Natural killer cell (primary cell): ENCODE measurements around the gene ETF1. TPM values are rescaled to one million over a fixed set of nuclear protein-coding genes. Genes with fewer than 3 reads are reported as not detected.

ENCODE experiments used
- ATAC-seq, 3 donors: fragments of 150-1000 bp in 2 of 3; fragments of 200-7000 bp in 1 of 3; cut with Tn5 transposase; 1 replicate in 1 of 3; 2 replicates in 2 of 3; pipeline ENCODE4 v1.10.0; 2021; ENCODE audit warnings: mild to moderate bottlenecking in 2 of 3, moderate library complexity in 2 of 3
- DNase-seq, 2 donors: peaks; one replicate each; pipeline versions ENCODE4 v3.0.0 to v3.0.0-alpha.2; 2013 to 2021; ENCODE audit warnings: mixed read lengths in 1 of 2
- H3K27ac ChIP-seq: one replicate; pipeline ENCODE4 v1.5.1; 2013; ENCODE audit warnings: mild to moderate bottlenecking, low read length
- H3K27me3 ChIP-seq: one replicate; pipeline ENCODE4 v1.6.1; 2013; ENCODE audit warnings: low read length; ENCODE audit not compliant: control insufficient read depth, insufficient read depth
- H3K36me3 ChIP-seq: one replicate; pipeline ENCODE4 v1.6.1; 2013; ENCODE audit warnings: low read length; ENCODE audit not compliant: control insufficient read depth, insufficient read depth
- H3K4me1 ChIP-seq: one replicate; pipeline ENCODE4 v1.6.1; 2013; ENCODE audit warnings: low read length; ENCODE audit not compliant: control insufficient read depth, insufficient read depth
- H3K4me3 ChIP-seq: one replicate; pipeline ENCODE4 v1.5.1; 2013; ENCODE audit warnings: low read length
- H3K9me3 ChIP-seq: one replicate; pipeline ENCODE4 v1.6.1; 2013; ENCODE audit warnings: low read length; ENCODE audit not compliant: control insufficient read depth, insufficient read depth
- H3K27ac Mint-ChIP-seq, 2 donors: one replicate each; pipeline ENCODE4 v1.8.0; 2022; ENCODE audit warnings: mild to moderate bottlenecking in 2 of 2, mixed read lengths in 2 of 2, moderate library complexity in 1 of 2
- H3K27me3 Mint-ChIP-seq, 2 donors: one replicate each; pipeline ENCODE4 v1.8.0; 2022; ENCODE audit warnings: low read depth in 2 of 2, mixed read lengths in 2 of 2
- H3K36me3 Mint-ChIP-seq: one replicate; pipeline ENCODE4 v1.8.0; 2022; ENCODE audit warnings: mixed read lengths
- H3K4me1 Mint-ChIP-seq, 2 donors: one replicate each; pipeline ENCODE4 v1.8.0; 2022; ENCODE audit warnings: mixed read lengths in 2 of 2
- H3K4me3 Mint-ChIP-seq: one replicate; pipeline ENCODE4 v1.8.0; 2022; ENCODE audit warnings: mild to moderate bottlenecking, moderate library complexity, mixed read lengths
- H3K9me3 Mint-ChIP-seq, 2 donors: one replicate each; pipeline ENCODE4 v1.8.0; 2022; ENCODE audit warnings: mixed read lengths in 2 of 2
- CTCF ChIP-seq: fragments of 200-600 bp; IDR thresholded peaks from one replicate; pipeline ENCODE4 v1.8.0; 2022; ENCODE audit warnings: antibody characterized with exemption
- WGBS: methylation state at CpG from one replicate; pipeline ENCODE4 v1.1.7; 2013; ENCODE audit warnings: missing lambda C conversion rate; ENCODE audit not compliant: insufficient coverage; 5-methylcytosine and 5-hydroxymethylcytosine counted together
- intact Hi-C: fragments of 100-400 bp; cut with micrococcal nuclease; formaldehyde crosslinking; loops from one replicate; pipeline ENCODE4 v1.14.2; 2022
- total RNA-seq, 4 donors: library from RNA; stranded (reverse); fragments of 120-200 nt in 1 of 4; gene quantifications; one replicate each; pipeline versions ENCODE4 v1.2.3 to v1.2.4, GENCODE V29; 2013 to 2022

The ETF1 gene
- total RNA-seq, 3 donors from 2014 or later (not counting 1 experiment from before 2014, with no cell fraction given): 135 to 189 (median 136) TPM

DNA sequence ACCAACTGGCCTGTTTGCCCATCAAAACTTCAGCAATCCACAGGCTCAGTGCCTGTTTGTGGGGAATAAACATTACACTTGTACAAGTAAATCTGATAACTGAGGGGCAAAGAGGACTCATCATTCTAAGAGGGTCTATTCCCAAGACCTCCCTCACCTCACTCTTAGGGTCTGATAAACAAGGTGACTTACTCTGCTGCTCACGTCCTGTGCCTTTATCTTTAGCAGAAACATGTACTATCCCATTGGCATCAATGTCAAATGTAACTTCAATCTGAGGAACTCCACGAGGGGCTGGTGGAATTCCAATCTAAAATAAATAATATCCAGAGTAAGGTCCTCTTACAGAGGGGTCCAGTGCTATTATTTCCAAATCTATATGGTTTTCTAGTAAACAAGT, 14.6 kb upstream of the ETF1 start:
- Histone ChIP-seq H3K4me1 (peaks cover 3% of the 10 kb centered on the region), H3K9me3 (no peaks in the 10 kb centered on the region), H3K27ac (no peak overlapping the region), H3K4me3 (no peak overlapping the region), H3K36me3 (peaks cover 77% of the 10 kb centered on the region), H3K27me3 (no peaks in the 10 kb centered on the region)
- ATAC-seq (no peak), DNase-seq (no peak)
- Mint-ChIP-seq H3K4me3 (no peak overlapping the region), H3K36me3 (peaks cover 52% of the 10 kb centered on the region), H3K27me3 (no peaks in the 10 kb centered on the region), H3K9me3 (no peaks in the 10 kb centered on the region), H3K4me1 (peaks cover 31 to 43% of the 10 kb centered on the region in 2 donors), H3K27ac (peak overlapping the region; percentile 45 to 61)
- intact Hi-C loops: no loop called here
- WGBS: 100% methylated on average over 2 of the region's 2 CpGs
- TF ChIP-seq CTCF: no peak

GRCh38 chr5:138554143-138554542, 11.1 kb upstream of the ETF1 start:
- Mint-ChIP-seq H3K27ac (peak overlapping the region; percentile 65 to 78), H3K27me3 (no peaks in the 10 kb centered on the region), H3K36me3 (peaks cover 31% of the 10 kb centered on the region), H3K9me3 (no peaks in the 10 kb centered on the region), H3K4me1 (peaks cover 30 to 39% of the 10 kb centered on the region in 2 donors), H3K4me3 (no peak overlapping the region)
- Histone ChIP-seq H3K27me3 (no peaks in the 10 kb centered on the region), H3K4me1 (peaks cover 11% of the 10 kb centered on the region), H3K27ac (no peak overlapping the region), H3K36me3 (peaks cover 51% of the 10 kb centered on the region), H3K9me3 (no peaks in the 10 kb centered on the region), H3K4me3 (no peak overlapping the region)
- intact Hi-C loops: no loop called here
- ATAC-seq (peak in 1 of 3 donors; percentile 6), DNase-seq (no peak)
- no peak for TF ChIP-seq CTCF
- WGBS: 89% methylated on average over 1 of the region's 1 CpG

GRCh38 chr5:138553437-138554095, 10.5 kb upstream of the ETF1 start:
- Histone ChIP-seq H3K36me3 (peaks cover 45% of the 10 kb centered on the region), H3K9me3 (no peaks in the 10 kb centered on the region), H3K4me1 (peaks cover 11% of the 10 kb centered on the region), H3K4me3 (no peak overlapping the region), H3K27me3 (no peaks in the 10 kb centered on the region), H3K27ac (no peak overlapping the region)
- WGBS: 100% methylated on average over 4 of the region's 5 CpGs
- no peak overlapping the region for H3K4me3 Mint-ChIP-seq
- H3K27me3 Mint-ChIP-seq: no peaks in the 10 kb centered on the region
- no peak for TF ChIP-seq CTCF
- peak in 1 of 3 donors; percentile 17 for ATAC-seq
- H3K27ac Mint-ChIP-seq: peak overlapping the region; percentile 65 to 78
- H3K4me1 Mint-ChIP-seq: peaks cover 30 to 36% of the 10 kb centered on the region in 2 donors
- no peaks in the 10 kb centered on the region for H3K9me3 Mint-ChIP-seq
- H3K36me3 Mint-ChIP-seq: peaks cover 25% of the 10 kb centered on the region
- no peak for DNase-seq
- intact Hi-C loops: no loop called here

GRCh38 chr5:138552657-138553056, 9.6 kb upstream of the ETF1 start:
- intact Hi-C loops: no loop called here
- H3K27ac ChIP-seq: peak overlapping the region; percentile 11

More at GRCh38 chr5:138552657-138553056, 9.6 kb upstream of the ETF1 start:
- peaks cover 11% of the 10 kb centered on the region for H3K4me1 ChIP-seq
- H3K9me3 Mint-ChIP-seq: no peaks in the 10 kb centered on the region
- DNase-seq (no peak), ATAC-seq (no peak)
- H3K36me3 Mint-ChIP-seq: peaks cover 23% of the 10 kb centered on the region
- H3K27me3 Mint-ChIP-seq: no peaks in the 10 kb centered on the region
- no peaks in the 10 kb centered on the region for H3K27me3 ChIP-seq
- no peak for TF ChIP-seq CTCF
- H3K36me3 ChIP-seq: peaks cover 36% of the 10 kb centered on the region
- peaks cover 29 to 44% of the 10 kb centered on the region in 2 donors for H3K4me1 Mint-ChIP-seq
- no peak overlapping the region for H3K4me3 Mint-ChIP-seq
- H3K4me3 ChIP-seq: no peak overlapping the region
- 70% methylated on average over 3 of the region's 4 CpGs for WGBS
- H3K9me3 ChIP-seq: no peaks in the 10 kb centered on the region
- peak overlapping the region; percentile 31 to 65 for H3K27ac Mint-ChIP-seq
